Pancreas (tissue), 10 donors: ENCODE measurements around the gene SIDT1. TPM values are rescaled to one million over a fixed set of nuclear protein-coding genes. Genes with fewer than 3 reads are reported as not detected.
"Not testable (repeated sequence)": the region's sequence is repeated elsewhere in the genome, so short reads cannot be mapped to it uniquely, and the experiment has no call there.

Source experiments
- ATAC-seq, 4 donors: fragments of 200-7000 bp; cut with Tn5 transposase; one replicate each; pipeline versions ENCODE4 v1.8.0 to v1.9.1; 2020; ENCODE audit warnings: mild to moderate bottlenecking in 4 of 4, moderate library complexity in 4 of 4
- DNase-seq, 6 donors: peaks; one replicate each; pipeline ENCODE4 v3.0.0-alpha.2; 2020
- FAIRE-seq: peaks from 2 replicates; lab custom pipeline; 2012; peaks lifted over from hg19 to GRCh38; lab: Jason Lieb, UNC
- H3K27ac ChIP-seq, 4 donors: fragments of 200-600 bp; sonication (generic); 1 replicate in 3 of 4; 2 replicates in 1 of 4; pipeline versions ENCODE4 v1.5.0 to v1.8.0; 2020
- H3K27me3 ChIP-seq, 4 donors: fragments of 200-600 bp; one replicate each; pipeline ENCODE4 v1.8.0; 2021
- H3K36me3 ChIP-seq, 3 donors: fragments of 200-600 bp; sonication (generic) in 1 of 3; one replicate each; pipeline versions ENCODE4 v1.5.0 to v1.8.0; 2020 to 2021
- H3K4me1 ChIP-seq, 3 donors: fragments of 200-600 bp; one replicate each; pipeline ENCODE4 v1.8.0; 2021
- H3K4me3 ChIP-seq, 4 donors: fragments of 200-600 bp; sonication (generic) in 2 of 4; one replicate each; pipeline versions ENCODE4 v1.5.0 to v1.8.0; 2020 to 2021
- H3K9me3 ChIP-seq, 4 donors: fragments of 200-600 bp; one replicate each; pipeline ENCODE4 v1.8.0; 2021
- CTCF ChIP-seq, 4 donors: fragments of 200-600 bp; sonication (generic) in 3 of 4; IDR thresholded peaks; one replicate each; pipeline versions ENCODE4 v1.5.0 to v1.8.0; 2021; ENCODE audit warnings: antibody characterized with exemption in 4 of 4
- WGBS, 2 donors: extraction: QIAGEN DNeasy Blood & Tissue Kit; methylation state at CpG; one replicate each; pipeline ENCODE4 v1.1.7; 2013; 5-methylcytosine and 5-hydroxymethylcytosine counted together
- intact Hi-C, 3 donors: fragments of 100-400 bp; cut with DNase I; formaldehyde crosslinking; loops; one replicate each; pipeline versions ENCODE4 v1.11.1 to v1.14.2; 2022
- polyA plus RNA-seq, 2 donors: library from polyadenylated mRNA; stranded (reverse); fragments of 200-250 nt; gene quantifications; one replicate each; pipeline ENCODE4 v1.2.3, GENCODE V29; 2013
- total RNA-seq, 6 donors: library from RNA; stranded (reverse); fragmentation: NEBNext Ultra II Directional in 4 of 6; extraction: Animal tissue kit (Norgen Biotek cat#: 25700) in 4 of 6; gene quantifications; one replicate each; pipeline versions ENCODE4 v1.2.1 to v1.2.4, GENCODE V29; 2021 to 2023
- donor health status: healthy with polysubstance abuse.
- donor health status: DM: no; HTN: no; CAD: no; lungs with moderate emphysema.
- donor health status: DM: no; HTN: no; CAD: no.
- donor health status: control.
- donor health status: control.
- donor health status: Bipolar disorder and iron deficiency.
- donor health status: DM: yes; HTN: yes; CAD: no.
- donor health status: DM: no; HTN: no; CAD: no.
- donor health status: DM: no; HTN: no; CAD: no.
- donor health status: DM: yes; HTN: yes; CAD: no.

SIDT1 gene
- total and polyA plus RNA-seq, 8 donors, result 0.28 to 2.6 (median 1.0) TPM

- intact Hi-C loops, result no loop called here
- DNase-seq, result no peak
- no peak for FAIRE-seq
- H3K4me1 ChIP-seq, result no peaks in the 10 kb centered on the region
- no peak overlapping the region for H3K4me3 ChIP-seq
- TF ChIP-seq CTCF (IDR thresholded peaks at IDR 0.05), result no peak
- no peaks in the 10 kb centered on the region for H3K9me3 ChIP-seq
- ATAC-seq, result peak in 3 of 4 donors; percentile 34 to 73 (median 58)
- no peaks in the 10 kb centered on the region for H3K36me3 ChIP-seq
- 42 to 45% methylated on average over 8 of the region's 8 CpGs for WGBS, 2 donors
- no peaks in the 10 kb centered on the region for H3K27me3 ChIP-seq
- H3K27ac ChIP-seq, result peak overlapping the region in 1 of 4 donors; percentile 16
These were observed 102.6 kb downstream of the SIDT1 start for GRCh38 chr3:113634782-113635474.

- WGBS, 2 donors, result 91 to 92% methylated on average over 7 of the region's 7 CpGs
- H3K27ac ChIP-seq, DNase-seq, FAIRE-seq, H3K4me1 ChIP-seq, intact Hi-C loops, H3K9me3 ChIP-seq, ATAC-seq, H3K4me3 ChIP-seq, H3K27me3 ChIP-seq, H3K36me3 ChIP-seq: not testable (repeated sequence)
These were observed 103.7 kb downstream of the SIDT1 start for GRCh38 chr3:113636034-113636433.

- ATAC-seq (no peak), FAIRE-seq (no peak), DNase-seq (peak in 1 of 6 donors; percentile 38)
- intact Hi-C loops, result no loop called here
- 92 to 97% methylated on average over 14 of the region's 14 CpGs for WGBS, 2 donors
- H3K27me3 ChIP-seq, result no peaks in the 10 kb centered on the region
- H3K4me3 ChIP-seq, result no peak overlapping the region
- no peaks in the 10 kb centered on the region for H3K36me3 ChIP-seq
- no peak for TF ChIP-seq CTCF (IDR thresholded peaks at IDR 0.05)
- H3K4me1 ChIP-seq, result no peaks in the 10 kb centered on the region
- H3K9me3 ChIP-seq, result no peaks in the 10 kb centered on the region
- H3K27ac ChIP-seq, result no peak overlapping the region
These were observed 105.4 kb downstream of the SIDT1 start for GRCh38 chr3:113637756-113638155.

- intact Hi-C loops, result no loop called here
These were observed 106.6 kb downstream of the SIDT1 start for GRCh38 chr3:113638910-113639309.

GRCh38 chr3:113643583-113643982 is 111.2 kb downstream of the SIDT1 start:
- Histone ChIP-seq H3K9me3 (no peaks in the 10 kb centered on the region), H3K4me3 (no peak overlapping the region), H3K27me3 (no peaks in the 10 kb centered on the region), H3K27ac (no peak overlapping the region), H3K4me1 (no peaks in the 10 kb centered on the region), H3K36me3 (no peaks in the 10 kb centered on the region)
- FAIRE-seq (no peak), DNase-seq (no peak), ATAC-seq (no peak)
- intact Hi-C loops, result no loop called here
- TF ChIP-seq CTCF (IDR thresholded peaks at IDR 0.05), result no peak
- WGBS, 2 donors, result 96 to 99% methylated on average over 7 of the region's 7 CpGs

More at GRCh38 chr3:113638910-113639309, 106.6 kb downstream of the SIDT1 start:
- Histone ChIP-seq H3K9me3 (no peaks in the 10 kb centered on the region), H3K36me3 (no peaks in the 10 kb centered on the region), H3K4me1 (no peaks in the 10 kb centered on the region), H3K27ac (no peak overlapping the region), H3K4me3 (no peak overlapping the region), H3K27me3 (no peaks in the 10 kb centered on the region)
- DNase-seq, result no peak
- TF ChIP-seq CTCF (IDR thresholded peaks at IDR 0.05), result no peak
- 97% methylated on average over 3 of the region's 3 CpGs for WGBS, 2 donors
- FAIRE-seq, result peak; percentile 43
- ATAC-seq, result no peak
